ENCODE data around the gene HAUS6.
"Not testable (repeated sequence)": the region's sequence is repeated elsewhere in the genome, so short reads cannot be mapped to it uniquely, and the experiment has no call there.

HAUS6 gene

DNA sequence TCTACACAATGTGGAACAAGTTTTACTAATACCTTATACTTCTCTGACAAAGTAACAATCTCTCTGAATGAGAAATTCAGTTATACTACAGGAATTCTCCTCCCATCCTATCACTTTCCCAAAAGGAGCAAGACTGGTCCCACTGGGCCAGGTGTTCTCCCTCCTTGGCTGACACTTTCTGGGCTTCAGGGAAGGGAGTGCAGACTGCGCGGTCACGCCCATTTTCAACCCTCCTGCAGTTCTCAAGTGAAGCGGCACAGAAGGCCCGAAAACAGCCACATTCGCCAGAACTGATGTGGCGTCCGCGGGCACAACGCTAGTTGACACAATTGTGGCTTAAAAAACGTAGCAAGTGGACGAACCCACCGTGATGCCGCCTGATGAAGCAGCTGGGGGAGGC, 70.3 kb downstream of the HAUS6 start:
- no peak for DNase-seq

DNA sequence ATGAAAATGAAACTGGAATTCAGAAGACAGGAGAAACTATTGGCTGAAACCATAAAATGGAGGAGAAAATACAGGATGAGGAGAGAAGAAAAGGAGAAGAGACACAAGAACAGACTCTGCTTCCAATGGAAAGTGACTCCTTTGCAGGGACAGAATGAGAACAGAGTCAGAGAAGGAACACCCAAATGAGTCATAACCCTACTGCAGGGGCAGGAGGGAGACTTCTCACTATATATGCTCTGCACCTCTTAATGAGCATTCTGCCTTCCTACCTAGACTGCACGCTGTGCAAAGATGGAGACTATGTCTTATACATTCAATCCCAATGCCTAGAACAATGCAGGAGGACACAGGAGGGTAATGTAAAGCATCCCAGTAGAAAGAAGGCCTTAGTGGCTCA, 71.8 kb downstream of the HAUS6 start:
- no peak for DNase-seq

DNA sequence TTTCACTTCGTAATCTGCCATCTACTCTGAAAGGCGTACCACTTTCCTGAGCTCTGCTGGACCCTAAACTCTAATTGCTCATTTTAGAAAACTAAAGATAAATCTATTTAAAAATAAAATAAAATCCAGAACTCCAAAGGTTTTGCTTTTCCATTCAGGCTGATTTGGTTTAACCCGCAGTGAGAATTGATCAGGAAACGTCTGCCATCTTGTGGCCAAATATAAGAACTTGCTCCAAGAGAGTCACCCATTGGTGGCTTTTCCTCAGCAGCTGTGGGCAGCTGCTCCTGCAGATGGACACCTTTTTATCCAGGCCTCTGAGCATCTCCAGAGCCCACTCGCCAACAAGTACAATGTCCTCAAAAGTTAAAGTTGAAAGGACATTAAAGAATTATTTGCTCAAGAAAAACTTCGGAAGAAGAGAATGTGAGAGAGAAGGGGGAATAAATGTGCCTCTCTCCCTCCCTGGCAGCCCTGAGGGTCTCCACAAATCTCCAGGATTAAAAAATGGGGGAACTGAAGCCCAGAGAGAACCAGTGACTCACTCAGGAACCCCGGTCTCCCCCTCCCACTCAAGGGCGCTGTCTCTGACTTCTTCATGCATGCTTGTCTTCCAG, 73.8 kb downstream of the HAUS6 start:
- DNase-seq: no peak

- DNase-seq: no peak
These were observed 74.9 kb downstream of the HAUS6 start for GRCh38 chr9:19027825-19028224.

- no peak for DNase-seq
These were observed 76.3 kb downstream of the HAUS6 start for GRCh38 chr9:19026375-19026774.

- no peak for DNase-seq
These were observed 79.6 kb downstream of the HAUS6 start for GRCh38 chr9:19023078-19023477.

DNA sequence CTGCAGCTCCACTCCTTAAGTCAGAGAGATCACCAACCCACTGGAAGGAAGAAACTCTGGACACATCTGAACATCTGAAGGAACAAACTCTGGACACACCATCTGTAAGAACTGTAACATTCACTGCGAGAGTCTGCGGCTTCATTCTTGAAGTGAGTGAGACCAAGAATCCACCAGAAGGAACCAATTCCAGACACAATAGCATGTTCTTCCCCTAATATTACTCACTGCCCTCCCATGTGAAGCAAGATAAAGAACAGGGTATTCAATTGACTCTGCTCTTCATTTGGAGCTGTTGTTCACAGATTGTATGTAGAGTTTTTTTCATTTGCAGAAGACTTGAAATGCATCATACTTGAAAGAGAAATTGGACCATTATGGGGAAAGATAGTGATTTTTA, 80.5 kb downstream of the HAUS6 start:
- DNase-seq: no peak

DNA sequence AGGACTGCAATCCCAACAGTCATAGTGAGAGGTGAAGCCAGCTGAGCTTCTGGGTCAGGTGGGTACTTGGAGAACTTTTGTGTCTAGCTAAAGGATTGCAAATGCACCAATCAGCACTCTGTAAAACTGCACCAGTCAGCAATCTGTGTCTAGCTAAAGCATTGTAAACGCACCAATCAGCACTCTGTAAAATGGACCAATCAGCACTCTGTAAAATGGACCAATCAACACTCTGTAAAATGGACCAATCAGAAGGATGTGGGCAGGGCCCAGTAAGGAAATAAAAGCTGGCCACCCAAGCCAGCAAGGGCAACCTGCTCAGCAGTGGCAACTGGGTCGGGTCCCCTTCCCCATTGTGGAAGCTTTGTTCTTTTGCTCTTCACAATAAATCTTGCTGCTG, 81.1 kb downstream of the HAUS6 start:
- DNase-seq: not testable (repeated sequence)

- no peak for DNase-seq
These were observed 81.7 kb downstream of the HAUS6 start for GRCh38 chr9:19020886-19021455.

- no peak for DNase-seq
These were observed 84.5 kb downstream of the HAUS6 start for GRCh38 chr9:19018201-19018600.

GRCh38 chr9:19009391-19009965, 93.2 kb downstream of the HAUS6 start:
- no peak for DNase-seq

Data from activated CD4-positive, alpha-beta T cell treated with anti-CD3 and anti-CD28 coated beads, Interleukin-2, amount 50 U/mL, for 1 hour (primary cell).